ENCODE measurements around the gene TAS2R14.

TAS2R14 gene

DNA sequence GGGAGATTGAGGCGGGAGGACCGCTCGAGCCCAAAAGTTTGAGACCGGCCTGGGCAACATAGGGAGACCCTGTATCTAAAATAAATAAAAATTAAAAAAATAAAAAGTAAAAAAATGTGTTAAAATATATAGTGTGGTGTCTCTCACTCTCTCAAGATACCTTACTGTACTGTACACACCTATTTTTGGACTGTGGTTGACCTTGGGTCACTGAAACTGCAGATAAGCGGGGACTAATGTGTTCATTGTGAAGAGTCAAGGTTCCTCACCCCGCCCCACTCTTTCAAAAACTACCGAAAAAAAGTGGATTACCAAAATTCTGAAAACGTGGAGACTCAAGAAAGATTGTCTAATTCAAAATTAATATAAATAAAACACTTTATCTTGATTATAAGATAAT is 28.7 kb downstream of the TAS2R14 start:
- Histone ChIP-seq H3F3A (ENCODE audit: low read depth) (no peaks in the 10 kb centered on the region), H2AFZ (ENCODE audit: low read length) (no peak overlapping the region), H3K79me2 (ENCODE audit: insufficient read depth, low read length) (no peaks in the 10 kb centered on the region), H3K4me2 (ENCODE audit: low read depth, low read length, poor library complexity, severe bottlenecking) (no peak overlapping the region), H3K4me1 (ENCODE audit: insufficient read depth, low read length, poor library complexity, severe bottlenecking) (no peaks in the 10 kb centered on the region), H3K4me3 (ENCODE audit: low read length, poor library complexity, severe bottlenecking) (no peak overlapping the region), H3K9me3 (ENCODE audit: insufficient read depth, low read depth, low read length) (no peaks in the 10 kb centered on the region), H3K36me3 (ENCODE audit: insufficient read depth, low read length) (no peaks in the 10 kb centered on the region), H3K9ac (ENCODE audit: low read depth, low read length, poor library complexity, severe bottlenecking) (no peak overlapping the region), H4K20me1 (ENCODE audit: insufficient read depth, low read length, poor library complexity, severe bottlenecking) (no peaks in the 10 kb centered on the region), H3K9me2 (replicated peaks; ENCODE audit: low read depth, low read length) (no peaks in the 10 kb centered on the region), H3K27me3 (ENCODE audit: insufficient read depth, low read length, poor library complexity, severe bottlenecking) (no peaks in the 10 kb centered on the region)
- no peak for TF ChIP-seq EZH2phosphoT487 (IDR thresholded peaks at IDR 0.05; ENCODE audit: borderline replicate concordance)
- TF ChIP-seq, protein P1, sequence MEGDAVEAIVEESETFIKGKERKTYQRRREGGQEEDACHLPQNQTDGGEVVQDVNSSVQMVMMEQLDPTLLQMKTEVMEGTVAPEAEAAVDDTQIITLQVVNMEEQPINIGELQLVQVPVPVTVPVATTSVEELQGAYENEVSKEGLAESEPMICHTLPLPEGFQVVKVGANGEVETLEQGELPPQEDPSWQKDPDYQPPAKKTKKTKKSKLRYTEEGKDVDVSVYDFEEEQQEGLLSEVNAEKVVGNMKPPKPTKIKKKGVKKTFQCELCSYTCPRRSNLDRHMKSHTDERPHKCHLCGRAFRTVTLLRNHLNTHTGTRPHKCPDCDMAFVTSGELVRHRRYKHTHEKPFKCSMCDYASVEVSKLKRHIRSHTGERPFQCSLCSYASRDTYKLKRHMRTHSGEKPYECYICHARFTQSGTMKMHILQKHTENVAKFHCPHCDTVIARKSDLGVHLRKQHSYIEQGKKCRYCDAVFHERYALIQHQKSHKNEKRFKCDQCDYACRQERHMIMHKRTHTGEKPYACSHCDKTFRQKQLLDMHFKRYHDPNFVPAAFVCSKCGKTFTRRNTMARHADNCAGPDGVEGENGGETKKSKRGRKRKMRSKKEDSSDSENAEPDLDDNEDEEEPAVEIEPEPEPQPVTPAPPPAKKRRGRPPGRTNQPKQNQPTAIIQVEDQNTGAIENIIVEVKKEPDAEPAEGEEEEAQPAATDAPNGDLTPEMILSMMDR (conservative IDR thresholded peaks at IDR 0.05; ENCODE audit: low read length), result no peak

DNA sequence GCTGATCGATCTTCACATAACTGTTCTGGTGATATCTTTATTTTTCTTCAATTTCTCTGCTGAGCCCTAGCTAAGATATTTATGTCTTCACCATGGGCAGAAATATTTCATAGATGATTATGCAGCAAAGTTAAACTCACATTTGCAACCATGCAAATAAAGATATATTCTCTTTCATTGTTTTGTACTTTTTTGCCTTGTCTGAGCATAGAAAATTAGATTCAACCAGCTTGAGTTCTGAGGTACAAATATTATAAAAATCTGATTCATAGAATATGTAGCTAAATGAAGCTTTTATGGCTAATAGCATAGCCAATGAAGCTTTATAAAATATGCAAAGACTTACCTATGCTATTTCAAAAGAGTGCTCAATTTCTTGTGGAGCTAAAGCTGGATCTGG is 29.6 kb downstream of the TAS2R14 start, which contains the start of gene TAS2R13:
TSS of gene TAS2R13 (minus strand) at position 101 of the 400 bp plus-strand sequence. CDS start 264 bp downstream, outside the sequence.
- Histone ChIP-seq H3K36me3 (ENCODE audit: insufficient read depth, low read length) (no peaks in the 10 kb centered on the region), H3K27me3 (ENCODE audit: insufficient read depth, low read length, poor library complexity, severe bottlenecking) (no peaks in the 10 kb centered on the region), H3K9ac (ENCODE audit: low read depth, low read length, poor library complexity, severe bottlenecking) (no peak within 1 kb of the TSS), H3F3A (ENCODE audit: low read depth) (no peaks in the 10 kb centered on the region), H2AFZ (ENCODE audit: low read length) (no peak within 1 kb of the TSS), H3K9me2 (replicated peaks; ENCODE audit: low read depth, low read length) (no peaks in the 10 kb centered on the region), H3K4me3 (ENCODE audit: low read length, poor library complexity, severe bottlenecking) (no peak within 1 kb of the TSS), H3K4me1 (ENCODE audit: insufficient read depth, low read length, poor library complexity, severe bottlenecking) (no peaks in the 10 kb centered on the region), H4K20me1 (ENCODE audit: insufficient read depth, low read length, poor library complexity, severe bottlenecking) (no peaks in the 10 kb centered on the region), H3K4me2 (ENCODE audit: low read depth, low read length, poor library complexity, severe bottlenecking) (no peak within 1 kb of the TSS), H3K9me3 (ENCODE audit: insufficient read depth, low read depth, low read length) (no peaks in the 10 kb centered on the region), H3K79me2 (ENCODE audit: insufficient read depth, low read length) (no peaks in the 10 kb centered on the region)
- TF ChIP-seq, protein P1 (conservative IDR thresholded peaks at IDR 0.05; ENCODE audit: low read length), result no peak
- TF ChIP-seq EZH2phosphoT487 (IDR thresholded peaks at IDR 0.05; ENCODE audit: borderline replicate concordance), result no peak

DNA sequence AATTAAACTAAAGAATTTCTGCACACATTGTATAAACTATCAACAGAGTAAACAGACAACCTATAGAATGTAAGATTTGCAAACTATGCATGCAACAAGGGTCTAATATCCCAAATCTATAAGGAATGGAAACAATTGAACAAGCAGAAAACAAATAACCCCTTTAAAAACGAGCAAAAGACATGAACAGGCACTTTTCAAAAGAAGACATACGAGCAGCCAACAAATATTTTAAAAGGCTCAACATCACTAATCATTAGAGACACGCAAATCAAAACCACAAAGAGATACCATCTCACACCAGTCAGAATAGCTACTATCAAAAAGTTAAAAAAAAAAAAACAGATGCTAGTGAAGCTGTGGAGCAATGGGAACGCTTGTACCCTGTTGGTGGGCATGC is 34.4 kb downstream of the TAS2R14 start:
- H3K4me1 ChIP-seq (ENCODE audit: insufficient read depth, low read length, poor library complexity, severe bottlenecking), result no peaks in the 10 kb centered on the region
- no peaks in the 10 kb centered on the region for H3F3A ChIP-seq (ENCODE audit: low read depth)
- TF ChIP-seq EZH2phosphoT487 (IDR thresholded peaks at IDR 0.05; ENCODE audit: borderline replicate concordance), result no peak
- TF ChIP-seq, protein P1 (conservative IDR thresholded peaks at IDR 0.05; ENCODE audit: low read length), result no peak
- H4K20me1 ChIP-seq (ENCODE audit: insufficient read depth, low read length, poor library complexity, severe bottlenecking), result no peaks in the 10 kb centered on the region
- H3K27me3 ChIP-seq (ENCODE audit: insufficient read depth, low read length, poor library complexity, severe bottlenecking), result no peaks in the 10 kb centered on the region
- H3K9me3 ChIP-seq (ENCODE audit: insufficient read depth, low read depth, low read length), result no peaks in the 10 kb centered on the region
- no peak overlapping the region for H2AFZ ChIP-seq (ENCODE audit: low read length)
- no peaks in the 10 kb centered on the region for H3K79me2 ChIP-seq (ENCODE audit: insufficient read depth, low read length)
- H3K4me2 ChIP-seq (ENCODE audit: low read depth, low read length, poor library complexity, severe bottlenecking), result no peak overlapping the region
- H3K36me3 ChIP-seq (ENCODE audit: insufficient read depth, low read length), result no peaks in the 10 kb centered on the region
- no peaks in the 10 kb centered on the region for H3K9me2 ChIP-seq (replicated peaks; ENCODE audit: low read depth, low read length)
- H3K4me3 ChIP-seq (ENCODE audit: low read length, poor library complexity, severe bottlenecking), result no peak overlapping the region
- H3K9ac ChIP-seq (ENCODE audit: low read depth, low read length, poor library complexity, severe bottlenecking), result no peak overlapping the region

All from Loucy (cell line).